ENCODE measurements around the gene RAC3.
A peak's percentile ranks its signal among the peaks of the same experiment; 100 is the strongest.
"Not testable (repeated sequence)": the region's sequence is repeated elsewhere in the genome, so short reads cannot be mapped to it uniquely, and the experiment has no call there.

Gene RAC3

DNA sequence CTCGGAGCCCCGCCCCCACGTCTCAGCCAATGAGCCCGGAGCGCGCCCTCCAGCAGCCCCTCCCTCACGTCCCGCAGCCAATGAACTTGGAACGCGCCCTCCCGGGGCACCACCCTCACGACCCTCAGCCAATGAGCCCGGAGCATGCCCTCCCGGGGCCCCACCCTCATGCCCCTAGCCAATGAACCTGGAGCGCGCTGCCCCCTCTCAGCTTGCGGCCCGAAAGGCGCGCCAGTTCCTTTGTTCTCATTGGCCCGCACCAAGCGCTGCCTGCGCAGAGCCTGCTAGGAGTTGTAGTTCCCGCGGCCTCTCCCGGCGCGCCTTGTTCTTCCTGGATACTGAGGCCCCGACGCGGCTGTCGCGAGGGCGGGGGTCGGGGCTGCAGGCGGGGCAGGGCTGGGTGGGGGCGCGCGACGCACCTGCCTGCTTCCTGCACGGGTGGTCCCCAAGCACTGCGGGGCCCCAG is 8.5 kb upstream of the RAC3 start, which contains the start of gene LRRC45:
Gene LRRC45 (plus strand): TSS at position 325 of the 466 bp plus-strand sequence. CDS start 339 bp downstream, outside the sequence.
- peak; percentile 98 to 100 for DNase-seq (ENCODE audit: low read depth in 2 of 2, low spot score in 1 of 2)

DNA sequence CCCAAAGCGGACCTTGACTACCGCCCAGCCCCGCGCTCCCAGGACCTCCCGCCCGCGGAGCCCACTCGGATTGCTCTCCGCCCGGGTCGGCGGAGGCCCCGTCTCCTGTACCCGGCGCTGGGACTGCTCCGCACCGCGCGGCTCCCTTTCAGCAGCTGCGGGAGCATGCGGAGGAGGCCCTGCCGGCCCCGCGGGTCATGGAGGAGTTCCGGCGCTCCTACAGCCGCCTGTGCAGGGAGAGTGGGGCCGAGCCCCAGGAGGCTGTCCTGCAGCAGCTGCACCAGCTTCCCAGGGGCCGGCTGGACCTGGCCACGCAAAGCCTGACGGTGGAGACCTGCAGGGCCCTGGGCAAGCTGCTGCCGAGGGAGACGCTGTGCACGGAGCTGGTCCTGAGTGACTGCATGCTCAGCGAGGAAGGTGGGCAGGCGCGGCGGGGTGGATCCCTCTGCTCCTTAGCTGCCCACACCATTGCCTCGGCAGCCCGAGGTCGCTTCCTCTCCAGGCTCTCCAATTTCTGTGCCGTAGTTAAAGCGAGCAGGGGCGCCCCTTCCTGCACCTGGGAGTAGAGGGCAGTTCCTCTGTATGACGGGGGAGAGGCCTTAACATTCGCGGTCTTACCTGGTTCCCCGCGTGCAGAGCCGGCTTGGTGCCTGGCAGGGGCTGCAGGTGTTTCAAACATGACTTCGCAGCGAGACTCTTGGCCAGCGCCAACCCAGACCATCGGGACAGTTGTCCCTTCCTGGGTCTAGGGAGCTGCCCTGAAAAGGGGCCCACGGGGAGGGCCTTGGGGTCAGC is 7.8 kb upstream of the RAC3 start:
- DNase-seq (ENCODE audit: low read depth in 2 of 2, low spot score in 1 of 2), result no peak

DNA sequence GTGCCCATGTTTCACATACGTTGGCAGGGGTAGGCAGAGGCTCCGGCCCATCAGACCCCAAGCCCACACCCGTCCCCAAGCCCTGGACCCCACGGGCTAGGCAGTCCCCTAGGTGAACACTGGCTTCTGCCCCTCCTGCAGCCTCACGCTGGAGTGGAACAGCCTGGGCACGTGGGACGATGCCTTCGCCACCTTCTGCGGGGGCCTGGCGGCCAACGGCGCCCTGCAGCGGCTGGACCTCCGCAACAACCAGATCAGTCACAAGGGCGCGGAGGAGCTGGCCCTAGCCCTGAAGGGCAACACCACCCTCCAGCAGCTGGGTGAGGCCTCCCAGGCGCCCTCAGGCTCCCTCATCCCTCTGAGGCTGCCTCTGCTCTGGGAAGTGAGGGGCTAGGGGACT is 6.6 kb upstream of the RAC3 start:
- no peak for DNase-seq (ENCODE audit: low read depth in 2 of 2, low spot score in 1 of 2)

DNA sequence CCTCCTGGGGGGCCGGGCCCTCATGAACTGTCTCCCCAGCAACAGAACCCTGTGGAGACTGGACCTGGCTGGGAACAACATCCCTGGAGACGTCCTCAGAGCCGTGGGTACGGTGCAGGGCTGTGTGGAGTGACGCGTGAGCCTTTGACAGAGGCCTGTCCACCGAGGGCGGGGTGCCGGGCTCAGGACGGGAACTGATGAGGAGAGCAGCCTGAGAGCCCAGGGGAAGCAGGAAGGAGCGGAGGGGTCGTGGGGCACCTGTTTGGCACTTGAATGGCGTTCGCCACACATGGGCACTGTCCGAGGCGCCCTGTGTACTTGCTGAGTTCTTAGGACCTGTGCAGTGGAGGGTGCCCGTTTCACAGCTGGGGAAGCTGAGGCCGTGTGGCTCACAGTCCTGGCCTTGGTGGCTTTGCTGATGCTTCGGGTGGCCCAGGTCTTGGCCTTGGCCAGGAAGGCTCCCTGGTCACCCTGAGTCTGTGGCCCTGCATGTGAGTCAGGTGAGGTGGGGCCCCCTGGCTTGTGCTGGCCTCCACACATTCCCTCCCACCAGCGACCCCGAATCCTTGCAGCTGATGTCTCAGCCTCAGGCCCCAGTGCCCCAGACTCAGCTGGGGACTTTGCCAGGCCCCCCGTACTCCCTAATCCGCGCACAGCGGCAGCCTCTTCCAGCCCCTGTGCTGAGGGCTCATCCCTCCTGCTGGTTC is 5.9 kb upstream of the RAC3 start:
- no peak for DNase-seq (ENCODE audit: low read depth in 2 of 2, low spot score in 1 of 2)

DNA sequence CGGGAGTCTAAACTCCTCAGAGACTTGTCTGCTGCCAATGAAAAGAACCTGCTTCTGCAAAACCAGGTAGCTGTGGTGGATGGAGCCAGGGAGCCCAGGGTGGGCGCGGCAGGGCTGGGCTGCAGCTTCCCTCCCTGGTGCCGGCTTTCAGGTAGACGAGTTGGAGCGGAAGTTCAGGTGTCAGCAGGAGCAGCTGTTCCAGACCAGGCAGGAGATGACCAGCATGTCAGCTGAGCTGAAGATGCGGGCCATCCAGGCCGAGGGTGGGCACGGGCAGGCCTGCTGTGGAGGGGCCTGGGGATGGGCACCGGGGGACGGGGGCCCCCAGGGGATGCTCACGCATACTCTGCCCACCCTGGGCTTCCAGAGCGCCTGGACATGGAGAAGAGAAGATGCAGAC is 3.2 kb upstream of the RAC3 start:
- no peak for DNase-seq (ENCODE audit: low read depth in 2 of 2, low spot score in 1 of 2)

DNA sequence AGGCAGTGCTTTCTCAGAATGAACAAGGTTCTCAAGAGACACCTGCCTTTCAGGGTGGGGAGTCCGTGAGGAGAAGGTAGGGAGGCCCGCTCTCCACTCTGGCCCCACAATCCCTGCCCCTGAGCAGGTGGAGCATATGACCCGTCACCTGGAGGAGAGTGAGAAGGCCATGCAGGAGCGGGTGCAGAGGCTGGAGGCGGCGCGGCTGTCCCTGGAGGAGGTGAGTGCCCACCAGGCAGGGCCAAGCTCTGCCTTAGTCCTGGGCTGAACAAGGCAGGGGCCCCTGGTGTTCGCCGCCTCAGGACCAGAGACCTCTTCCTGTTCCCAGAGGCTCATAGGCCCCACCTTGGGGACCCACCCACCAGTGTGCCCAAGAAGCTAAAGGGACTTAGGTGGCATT is 2.5 kb upstream of the RAC3 start:
- no peak for DNase-seq (ENCODE audit: low read depth in 2 of 2, low spot score in 1 of 2)

DNA sequence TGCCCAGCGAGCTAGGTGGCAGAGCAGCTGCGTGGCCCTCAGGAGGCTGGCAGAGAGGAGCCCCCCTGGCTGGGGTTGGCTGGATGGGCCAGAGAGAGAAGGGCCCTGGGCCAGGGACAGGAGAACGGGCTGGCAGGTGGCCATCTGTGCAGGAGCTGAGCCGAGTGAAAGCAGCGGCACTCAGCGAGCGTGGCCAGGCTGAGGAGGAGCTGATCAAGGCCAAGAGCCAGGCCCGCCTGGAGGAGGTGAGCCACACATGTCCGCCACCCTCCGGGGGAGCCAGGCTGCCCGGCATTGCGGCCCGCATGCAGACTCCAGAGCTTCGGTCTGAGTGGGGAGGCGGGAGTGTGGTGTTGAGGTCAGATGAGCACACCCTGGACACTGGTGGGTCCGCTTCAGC is 2.1 kb upstream of the RAC3 start:
- DNase-seq (ENCODE audit: low read depth in 2 of 2, low spot score in 1 of 2), result no peak

DNA sequence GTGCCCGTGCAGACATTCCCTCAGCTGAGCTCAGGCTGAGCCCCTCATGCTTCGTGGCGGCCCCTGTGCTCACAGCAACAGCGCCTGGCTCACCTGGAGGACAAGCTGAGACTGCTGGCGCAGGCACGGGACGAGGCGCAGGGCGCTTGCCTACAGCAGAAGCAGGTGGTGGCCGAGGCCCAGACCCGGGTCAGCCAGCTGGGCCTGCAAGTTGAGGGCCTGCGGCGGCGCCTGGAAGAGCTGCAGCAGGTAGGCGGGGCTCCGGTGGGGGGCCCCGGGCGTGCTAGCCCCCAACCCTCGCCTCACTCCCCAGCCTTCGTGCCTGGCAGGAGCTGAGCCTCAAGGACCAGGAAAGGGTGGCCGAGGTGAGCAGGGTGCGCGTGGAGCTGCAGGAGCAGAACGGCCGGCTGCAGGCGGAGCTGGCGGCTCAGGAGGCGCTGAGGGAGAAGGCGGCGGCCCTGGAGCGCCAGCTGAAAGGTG is 1.4 kb upstream of the RAC3 start:
- no peak for DNase-seq (ENCODE audit: low read depth in 2 of 2, low spot score in 1 of 2)

DNA sequence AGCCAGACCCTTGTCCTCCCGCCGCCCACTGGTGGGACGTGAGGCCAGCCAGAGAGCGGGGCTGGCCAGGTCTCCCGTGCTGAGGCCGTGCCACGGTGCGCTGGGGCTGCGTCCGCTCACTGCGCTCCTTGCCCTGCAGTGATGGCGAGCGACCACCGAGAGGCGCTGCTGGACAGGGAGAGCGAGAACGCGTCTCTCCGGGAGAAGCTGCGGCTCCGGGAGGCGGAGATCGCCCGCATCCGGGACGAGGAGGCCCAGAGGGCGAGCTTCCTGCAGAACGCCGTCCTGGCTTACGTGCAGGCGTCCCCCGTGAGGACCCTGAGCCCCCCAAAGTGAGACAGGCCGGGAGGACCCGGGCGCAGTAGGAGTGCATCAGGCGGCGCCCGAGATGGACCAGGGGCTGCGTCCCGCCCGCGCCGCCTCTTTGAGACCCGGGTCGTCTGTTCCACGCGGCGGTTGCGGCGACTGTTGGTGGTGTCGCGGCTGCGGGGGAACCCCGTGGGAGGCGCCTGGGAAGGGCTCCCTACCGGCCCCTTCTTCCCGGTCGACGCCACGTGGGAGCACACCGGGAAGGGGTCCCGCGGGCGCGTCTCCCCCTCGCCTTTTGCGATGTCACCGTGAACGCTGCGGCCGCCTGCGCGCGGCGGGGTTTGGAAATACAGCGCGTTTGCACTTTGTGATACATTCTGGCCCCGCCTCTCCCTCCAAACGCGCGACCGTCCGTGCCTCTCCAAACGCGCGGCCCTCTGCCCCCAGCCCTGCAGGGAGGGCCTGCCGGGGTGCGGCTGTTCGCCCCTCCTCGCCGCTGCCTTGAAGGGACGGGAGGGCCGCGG is 792 bp upstream of the RAC3 start:
- DNase-seq (ENCODE audit: low read depth in 2 of 2, low spot score in 1 of 2), result peak; percentile 53 to 60

DNA sequence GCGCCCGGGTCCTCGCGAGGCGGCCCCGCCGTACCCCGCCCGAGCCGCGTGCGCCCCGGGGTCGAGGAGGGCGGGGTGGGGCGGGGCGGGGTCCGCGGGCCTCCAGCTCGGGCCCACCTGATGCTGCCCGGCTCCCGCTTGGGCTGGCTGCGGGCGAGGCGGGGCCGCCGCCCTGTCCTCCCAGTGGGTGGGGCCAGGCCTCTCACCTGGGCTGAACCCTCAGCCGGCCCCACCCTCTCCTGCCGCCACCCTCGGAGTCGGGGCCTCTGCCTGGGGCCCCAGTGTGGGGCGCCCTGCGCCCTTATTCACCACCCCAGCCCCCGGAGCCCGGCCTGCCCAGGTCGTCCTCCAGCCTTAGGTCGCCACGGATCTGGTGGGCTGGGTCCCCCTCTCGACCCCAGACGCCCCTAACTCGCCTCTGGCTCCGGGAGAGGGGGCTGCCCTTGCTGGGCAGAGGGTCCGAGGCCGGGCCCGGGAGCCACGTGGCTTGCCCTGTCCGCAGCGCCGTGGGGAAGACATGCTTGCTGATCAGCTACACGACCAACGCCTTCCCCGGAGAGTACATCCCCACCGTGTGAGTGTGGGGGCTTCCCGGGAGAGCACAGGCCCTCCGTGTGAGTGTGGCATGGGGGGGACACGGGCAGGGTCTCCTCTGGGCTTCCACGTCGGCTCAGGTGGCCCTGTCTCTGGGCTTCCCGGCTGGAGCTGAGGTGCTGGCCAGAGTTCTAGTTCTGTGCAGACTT is 578 bp downstream of the RAC3 start:
- no peak for DNase-seq (ENCODE audit: low read depth in 2 of 2, low spot score in 1 of 2)

DNA sequence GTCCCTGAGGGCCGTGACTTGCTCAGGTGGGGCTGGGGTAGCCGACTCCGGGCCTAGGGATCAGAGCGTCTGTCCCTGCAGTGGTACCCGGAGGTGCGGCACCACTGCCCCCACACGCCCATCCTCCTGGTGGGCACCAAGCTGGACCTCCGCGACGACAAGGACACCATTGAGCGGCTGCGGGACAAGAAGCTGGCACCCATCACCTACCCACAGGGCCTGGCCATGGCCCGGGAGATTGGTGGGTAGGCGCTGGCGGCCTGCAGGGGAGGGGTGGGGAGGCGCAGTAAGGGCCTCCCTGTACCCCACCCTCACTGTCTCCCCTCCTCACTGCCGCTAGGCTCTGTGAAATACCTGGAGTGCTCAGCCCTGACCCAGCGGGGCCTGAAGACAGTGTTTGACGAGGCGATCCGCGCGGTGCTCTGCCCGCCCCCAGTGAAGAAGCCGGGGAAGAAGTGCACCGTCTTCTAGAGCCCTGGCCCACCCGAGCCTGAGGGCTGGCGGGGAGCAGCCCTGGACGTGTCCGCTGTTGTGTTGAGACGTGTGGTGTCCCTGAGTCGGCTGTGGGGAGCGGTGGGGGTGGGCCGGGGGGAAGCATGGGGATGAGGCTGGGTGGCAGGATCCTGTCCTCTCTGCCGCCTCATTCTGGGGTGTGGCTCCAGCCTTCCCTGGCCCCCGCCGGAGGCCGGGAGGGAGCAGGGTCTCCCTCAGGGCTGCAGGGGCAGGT is 2.0 kb downstream of the RAC3 start:
- DNase-seq (ENCODE audit: low read depth in 2 of 2, low spot score in 1 of 2), result no peak

DNA sequence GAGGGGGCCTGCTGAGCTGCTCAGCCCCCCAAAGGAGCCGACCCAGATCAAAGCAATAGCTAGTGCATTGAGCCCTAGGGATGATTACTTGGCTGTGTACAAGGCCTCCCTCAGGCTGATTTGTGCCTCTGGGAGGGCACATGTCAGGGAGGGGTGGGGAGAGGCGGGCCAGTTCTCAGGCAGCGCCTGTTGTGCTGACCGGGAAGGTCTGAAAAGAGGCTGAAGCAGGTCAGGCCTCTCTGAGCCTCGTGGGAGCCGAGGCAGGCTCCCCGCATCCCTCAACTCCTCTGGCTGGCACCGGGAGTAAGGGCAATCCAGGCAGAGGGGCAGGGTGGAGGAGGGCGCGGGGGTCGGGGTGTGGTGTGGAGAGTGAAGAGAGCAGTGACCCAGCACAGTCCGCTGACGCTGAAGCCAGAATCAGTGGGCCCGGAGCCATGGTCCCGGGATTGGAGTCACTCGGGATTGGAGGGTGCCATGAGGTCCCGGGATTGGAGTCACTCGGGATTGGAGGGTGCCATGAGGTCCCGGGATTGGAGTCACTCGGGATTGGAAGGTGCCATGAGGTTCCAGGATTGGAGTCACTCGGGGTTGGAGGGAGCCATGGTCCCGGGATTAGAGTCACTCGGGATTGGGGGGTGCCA is 3.0 kb downstream of the RAC3 start:
- DNase-seq (ENCODE audit: low read depth in 2 of 2, low spot score in 1 of 2), result no peak

DNA sequence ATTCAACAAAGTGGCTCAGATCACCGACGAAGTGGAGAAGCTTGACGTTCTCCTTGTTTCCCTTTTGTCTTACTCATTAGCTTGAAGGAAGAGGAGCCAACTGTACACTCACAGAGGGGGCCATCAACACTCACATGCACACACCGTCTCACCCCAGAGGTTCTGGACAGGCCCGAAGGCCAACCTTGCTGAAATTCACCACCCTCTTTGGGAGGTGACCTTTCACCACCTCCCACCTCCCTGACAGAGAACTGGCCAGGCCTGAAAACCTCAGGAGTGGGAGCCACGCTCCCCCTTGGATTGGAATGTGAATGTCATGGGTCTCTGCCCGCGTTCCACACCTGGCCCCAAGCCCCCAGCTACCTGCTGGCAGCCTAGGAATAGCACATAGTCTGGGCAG is 4.0 kb downstream of the RAC3 start:
- DNase-seq (ENCODE audit: low read depth in 2 of 2, low spot score in 1 of 2), result no peak

DNA sequence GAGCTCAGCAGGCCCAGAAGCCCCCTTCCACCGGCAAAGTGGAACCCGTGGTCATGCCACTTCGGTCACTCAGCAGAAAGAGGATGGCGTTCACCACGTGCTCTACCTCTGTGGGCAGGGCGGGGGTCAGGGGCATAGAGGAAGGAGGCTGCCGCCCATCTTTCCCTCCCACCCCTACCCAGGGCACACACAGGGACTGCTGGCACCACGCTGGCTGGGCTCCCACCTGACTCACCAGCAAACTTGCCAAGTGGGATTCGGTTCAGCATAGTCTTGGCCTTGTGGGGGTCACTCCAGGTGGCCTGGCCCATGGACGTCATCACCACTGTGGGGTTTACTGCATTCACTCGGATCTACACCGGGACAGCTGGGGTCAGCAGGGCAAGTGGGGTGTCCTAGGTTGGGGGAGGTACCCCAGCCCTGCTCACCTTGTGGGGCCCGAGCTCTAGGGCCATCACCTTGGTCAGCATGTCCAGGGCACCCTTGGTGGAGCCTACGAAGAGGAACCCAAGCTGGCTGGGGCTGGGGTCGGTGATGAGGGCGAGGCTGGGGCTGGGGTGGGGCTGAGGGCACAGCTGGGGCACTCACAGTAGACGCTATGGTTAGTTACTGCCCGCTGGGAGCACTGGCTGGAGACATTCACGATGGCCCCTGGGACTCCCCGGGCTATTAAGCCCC is 4.6 kb downstream of the RAC3 start:
- no peak for DNase-seq (ENCODE audit: low read depth in 2 of 2, low spot score in 1 of 2)

DNA sequence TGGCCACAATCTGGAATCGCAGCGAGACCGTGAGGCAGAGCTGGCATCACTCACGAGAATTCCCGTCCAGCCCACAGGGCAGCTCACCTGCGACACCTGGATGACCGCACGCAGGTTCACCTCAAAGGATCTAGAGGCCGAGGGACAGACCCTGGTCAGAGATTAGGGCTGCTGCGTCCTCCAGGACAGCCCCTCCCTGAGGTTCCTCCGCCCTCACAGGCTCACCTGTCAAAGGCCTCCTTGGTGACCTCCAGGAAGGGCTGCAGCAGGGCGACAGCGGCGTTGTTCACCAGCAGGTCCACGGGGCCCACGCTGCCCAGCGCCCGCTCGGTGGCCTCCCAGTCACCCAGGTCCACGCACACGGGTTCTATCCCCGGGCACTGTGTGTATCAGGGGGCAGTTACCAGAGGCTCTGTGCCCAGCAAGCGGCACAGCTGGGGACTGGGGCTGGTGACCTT is 5.2 kb downstream of the RAC3 start:
- DNase-seq (ENCODE audit: low read depth in 2 of 2, low spot score in 1 of 2), result no peak

DNA sequence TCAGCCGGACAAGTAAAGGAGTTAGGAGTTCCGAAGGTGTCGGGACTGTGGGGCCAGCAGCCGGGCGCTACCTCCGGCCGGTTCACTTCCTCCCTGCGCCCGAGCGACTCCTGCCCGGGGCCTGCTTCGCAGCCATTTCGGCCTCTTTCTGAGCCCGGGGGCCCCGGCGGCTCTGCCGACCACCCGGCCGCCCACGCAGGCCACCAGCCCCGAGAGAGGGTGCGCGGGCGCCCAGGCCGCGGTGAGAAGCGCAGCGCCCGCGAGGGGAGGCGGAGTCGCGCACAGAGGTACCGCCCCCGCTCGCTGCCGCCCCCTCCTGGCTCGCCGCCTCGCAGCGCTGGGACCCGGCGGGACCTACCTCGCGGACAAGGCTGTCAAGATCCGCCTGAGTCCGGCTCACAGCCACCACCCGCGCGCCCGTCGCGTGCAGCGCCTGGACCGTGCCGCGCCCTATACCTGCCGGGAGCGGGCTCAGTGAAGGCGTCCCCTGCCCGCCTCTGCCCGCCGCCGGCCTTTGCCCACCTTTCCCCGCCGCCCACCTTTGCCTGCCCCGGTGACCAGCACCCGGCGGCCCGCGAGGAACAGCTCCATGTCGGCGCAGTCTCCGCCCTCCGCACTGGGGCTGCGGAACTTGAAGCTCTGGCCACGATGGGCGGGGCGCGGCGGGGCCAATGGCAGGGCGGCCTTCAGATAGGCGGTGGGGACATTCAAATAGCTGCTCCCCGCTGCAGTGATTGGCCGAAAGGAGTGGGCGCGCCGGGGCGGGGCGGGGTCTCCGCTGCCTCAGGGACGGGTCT is 5.8 kb downstream of the RAC3 start, which contains the start of gene DCXR:
Gene DCXR (minus strand): TSS at position 606 of the 797 bp plus-strand sequence. CDS start 15 bp downstream, at position 591.
- DNase-seq (ENCODE audit: low read depth in 2 of 2, low spot score in 1 of 2), result peak; percentile 77 to 90

DNA sequence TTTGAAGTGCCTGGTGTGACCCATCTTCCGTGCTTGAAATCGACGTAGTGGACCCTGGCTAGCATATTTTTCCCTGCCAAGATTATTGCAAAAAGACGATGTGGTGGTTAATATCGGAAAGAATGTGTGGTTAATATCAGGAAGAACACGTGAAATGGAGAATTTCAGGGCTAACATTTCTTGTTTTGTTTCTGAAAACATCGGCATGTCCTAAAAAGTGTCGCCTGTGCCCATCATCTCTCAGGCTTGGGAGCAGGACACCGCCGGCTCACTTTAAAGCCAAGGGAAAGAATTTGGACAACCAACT is 6.4 kb downstream of the RAC3 start:
- DNase-seq (ENCODE audit: low read depth in 2 of 2, low spot score in 1 of 2), result no peak

DNA sequence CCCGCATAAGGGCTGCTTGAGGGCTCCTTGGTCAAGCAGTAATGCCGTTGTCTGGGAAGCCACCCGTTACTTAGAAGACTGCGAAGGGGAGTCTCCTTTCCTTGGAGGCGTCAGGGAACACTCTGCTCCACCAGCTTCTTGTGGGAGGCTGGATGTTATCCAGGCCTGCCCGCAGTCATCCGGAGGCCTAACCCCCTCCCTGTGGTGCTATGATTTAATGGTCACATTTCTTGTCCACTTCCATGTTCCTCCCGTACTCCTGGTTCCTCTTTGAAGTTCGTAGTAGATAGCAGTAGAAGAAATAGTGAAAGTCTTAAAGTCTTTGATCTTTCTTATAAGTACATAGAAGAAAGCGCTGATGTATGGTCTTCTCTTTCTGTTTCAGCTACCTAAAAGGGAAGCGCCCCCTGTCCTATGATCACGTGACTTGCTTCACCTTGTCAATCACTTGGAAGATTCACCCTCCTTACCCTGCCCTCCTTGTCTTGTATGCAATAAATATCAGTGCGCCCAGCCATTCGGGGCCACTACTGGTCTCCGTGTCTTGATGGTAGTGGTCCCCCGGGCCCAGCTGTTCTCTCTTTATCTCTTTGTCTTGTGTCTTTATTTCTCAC is 7.4 kb downstream of the RAC3 start:
- not testable (repeated sequence) for DNase-seq (ENCODE audit: low read depth in 2 of 2, low spot score in 1 of 2)
